Measurements from ENCODE around the gene PRKCI.
"Not testable (repeated sequence)": the region's sequence is repeated elsewhere in the genome, so short reads cannot be mapped to it uniquely, and the experiment has no call there.

The PRKCI gene

DNA sequence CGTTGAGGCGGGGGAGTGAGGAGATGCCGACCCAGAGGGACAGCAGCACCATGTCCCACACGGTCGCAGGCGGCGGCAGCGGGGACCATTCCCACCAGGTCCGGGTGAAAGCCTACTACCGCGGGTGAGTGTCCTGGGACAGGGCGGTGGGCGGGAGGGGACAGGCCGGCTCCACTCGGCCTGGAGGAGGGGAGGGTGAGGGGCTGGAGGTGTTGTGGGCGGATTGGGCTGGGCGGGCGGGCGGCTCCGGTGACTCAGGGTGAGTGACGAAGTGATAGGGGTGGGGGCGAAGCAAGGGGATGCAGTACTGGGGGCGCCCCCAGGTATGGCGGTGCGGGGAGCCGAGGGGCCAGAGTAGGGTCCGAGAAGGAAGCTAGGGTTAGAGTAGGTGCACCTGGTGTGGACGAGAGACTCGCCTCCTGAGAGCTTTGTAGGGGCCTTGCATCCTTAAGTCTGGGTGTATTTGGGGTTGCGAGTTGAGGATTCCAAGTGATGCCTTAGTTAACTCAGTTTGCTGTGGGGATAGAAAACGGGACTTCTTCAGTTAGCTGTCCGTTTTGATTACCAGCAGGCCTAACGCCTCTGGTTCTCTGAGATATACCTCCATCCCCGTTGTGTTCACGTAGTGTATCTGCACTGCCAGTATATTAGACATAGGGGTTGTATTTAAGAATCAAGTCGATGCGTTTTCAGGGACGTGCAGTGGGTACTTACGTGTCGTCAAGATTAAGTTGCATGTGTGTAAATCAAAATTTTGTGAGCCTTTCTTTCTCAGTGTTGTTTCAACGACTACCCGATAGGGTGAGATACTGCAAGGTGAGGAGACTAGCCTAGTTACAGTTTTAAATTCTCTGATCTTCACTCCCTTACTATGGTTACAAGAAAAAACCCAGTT is 670 bp downstream of the PRKCI start:
- DNase-seq (ENCODE audit: low read depth in 2 of 2), result peak; percentile 13 to 41

DNA sequence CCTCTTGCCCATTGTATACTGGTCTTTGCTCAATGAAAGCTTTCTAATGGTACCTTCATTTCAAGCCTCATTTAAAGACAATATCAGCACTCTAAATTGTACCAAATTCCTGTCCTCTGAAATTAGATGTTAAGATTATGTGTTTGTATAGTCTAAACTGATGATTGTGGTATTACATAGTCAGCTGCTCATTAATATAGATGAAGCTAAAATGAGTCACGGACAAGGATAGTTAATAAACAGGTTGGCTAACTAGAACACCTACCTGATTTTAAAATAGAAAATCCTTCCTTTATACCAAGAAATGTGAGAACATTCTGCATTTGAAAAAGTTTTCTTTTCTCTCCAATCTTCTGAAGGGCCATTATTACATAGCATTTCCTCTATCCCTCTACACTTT is 2.9 kb downstream of the PRKCI start:
- no peak for DNase-seq (ENCODE audit: low read depth in 2 of 2)

DNA sequence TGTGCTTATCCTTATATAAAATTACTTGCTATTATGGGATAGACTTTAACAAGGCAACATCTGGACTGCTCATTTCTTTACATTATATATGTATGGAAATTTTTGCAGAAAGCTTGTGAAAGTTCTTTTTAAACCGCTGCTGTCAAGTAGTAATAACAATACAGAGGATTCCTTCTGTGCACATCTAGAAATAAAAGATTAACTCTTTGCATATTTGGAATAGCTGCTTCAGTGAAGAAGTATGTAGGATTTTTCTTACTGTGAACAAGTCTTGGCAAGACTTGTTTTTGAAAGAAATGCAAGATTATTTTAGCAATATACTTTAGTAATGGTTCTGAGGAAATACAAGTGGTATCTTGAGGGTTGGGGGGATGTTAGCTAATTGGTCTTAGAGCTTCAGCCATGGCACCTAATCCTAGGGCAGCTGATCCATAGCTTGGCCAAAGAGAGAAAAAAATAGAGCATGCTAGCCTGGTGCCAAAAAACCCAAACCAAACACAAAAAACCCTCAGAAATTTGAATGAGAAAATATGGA is 4.3 kb downstream of the PRKCI start:
- DNase-seq (ENCODE audit: low read depth in 2 of 2), result no peak

DNA sequence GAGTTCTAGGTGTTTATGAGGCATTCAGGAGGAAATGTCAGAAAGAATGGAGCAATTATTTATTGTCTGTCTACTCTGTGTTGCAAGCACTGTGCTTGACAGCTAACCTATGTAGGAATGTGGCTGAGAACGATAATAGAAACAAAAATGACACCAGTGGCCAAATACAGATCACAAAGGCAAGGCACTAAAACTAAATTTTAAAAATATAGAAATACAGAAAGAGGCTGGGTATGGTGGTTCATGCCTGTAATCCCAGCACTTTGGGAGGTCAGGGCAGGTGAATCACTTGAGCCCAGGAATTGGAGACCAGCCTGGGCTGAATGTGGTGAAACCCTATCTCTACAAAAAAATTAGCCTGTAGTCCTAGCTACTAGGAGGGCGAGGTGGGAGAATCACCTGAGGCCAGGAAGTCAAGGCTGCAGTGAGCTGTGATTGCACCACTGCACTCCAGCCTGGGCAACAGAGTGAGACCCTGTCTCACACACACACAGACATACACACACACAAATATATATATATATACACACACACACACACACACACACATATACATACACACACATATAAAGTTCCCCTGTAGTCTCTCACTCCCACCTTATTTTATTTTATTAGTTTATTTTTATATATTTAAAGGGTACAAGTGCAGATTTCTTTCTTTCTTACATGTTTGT is 6.0 kb downstream of the PRKCI start:
- no peak for DNase-seq (ENCODE audit: low read depth in 2 of 2)

DNA sequence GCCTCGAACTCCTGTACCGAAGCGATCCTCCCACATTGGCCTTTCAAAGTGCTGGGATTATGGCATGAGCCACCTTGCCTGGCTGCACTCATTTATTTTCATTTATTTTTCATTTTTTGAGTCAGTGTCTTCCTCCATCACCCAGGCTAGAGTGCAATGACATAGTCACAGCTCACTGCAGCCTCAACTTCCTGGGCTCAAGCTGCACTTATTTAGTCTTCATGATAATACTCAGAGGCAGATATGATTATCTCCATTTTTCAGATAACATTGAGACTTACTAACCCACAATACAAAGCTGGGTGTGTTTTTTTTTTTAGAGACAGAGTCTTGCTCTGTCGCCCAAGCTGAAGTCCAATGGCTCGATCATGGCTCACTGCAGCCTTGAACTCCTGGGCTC is 10.0 kb downstream of the PRKCI start:
- no peak for DNase-seq (ENCODE audit: low read depth in 2 of 2)

DNA sequence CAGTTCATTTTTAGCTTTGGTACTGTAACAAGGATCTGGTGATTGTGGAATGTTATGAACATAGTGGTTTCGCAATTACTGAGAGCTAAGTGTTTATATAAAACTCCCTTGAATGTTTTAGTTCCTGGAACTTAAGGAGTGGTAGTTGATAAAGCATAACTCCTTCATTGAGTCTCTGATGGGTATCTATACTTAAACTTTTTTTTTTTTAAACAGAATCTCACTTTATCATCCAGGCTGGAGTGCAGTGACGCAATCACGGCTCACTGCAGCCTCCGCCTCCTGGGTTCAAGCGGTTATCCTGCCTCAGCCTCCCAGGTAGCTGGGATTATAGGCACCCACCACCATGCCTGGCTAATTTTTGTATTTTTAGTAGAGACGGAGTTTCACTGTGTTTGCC is 11.3 kb downstream of the PRKCI start:
- no peak for DNase-seq (ENCODE audit: low read depth in 2 of 2)

DNA sequence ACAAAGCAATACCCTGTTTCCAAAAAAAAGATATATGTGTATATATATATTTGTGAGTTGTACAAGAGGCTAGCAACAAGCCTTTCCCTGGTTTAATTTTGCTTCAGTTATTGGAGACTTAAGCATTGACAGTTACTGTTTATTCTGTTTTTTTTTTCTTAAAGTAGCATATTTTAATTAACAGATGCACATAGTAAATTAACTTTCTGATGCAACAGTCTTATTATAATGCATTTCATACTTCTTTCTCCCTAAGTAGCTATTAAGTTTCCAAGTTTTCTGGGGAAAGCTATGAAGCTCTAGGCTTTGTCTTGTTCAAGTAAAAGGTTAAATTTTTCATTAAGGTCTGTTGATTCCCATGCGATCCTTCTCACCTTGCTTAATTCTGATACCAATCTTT is 17.9 kb downstream of the PRKCI start:
- DNase-seq (ENCODE audit: low read depth in 2 of 2), result no peak

DNA sequence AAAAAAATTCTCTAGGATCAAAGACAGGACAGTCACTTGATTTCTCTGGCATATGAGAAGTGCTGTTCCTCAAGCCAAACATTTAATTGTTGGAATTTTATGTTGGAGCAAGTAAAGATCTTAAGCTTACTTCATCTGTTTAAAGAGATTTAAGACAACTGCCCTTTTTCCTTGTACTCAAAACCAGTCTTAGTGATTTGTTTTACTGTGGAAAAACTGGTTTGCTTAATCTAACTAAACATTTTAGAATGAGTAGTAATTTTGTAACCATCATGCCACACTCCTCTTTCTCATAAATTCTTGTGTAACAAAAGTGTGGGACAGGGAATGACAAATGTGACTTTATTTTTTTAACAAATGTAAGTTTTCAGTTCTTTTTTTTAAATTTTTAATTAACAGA is 18.4 kb downstream of the PRKCI start:
- DNase-seq (ENCODE audit: low read depth in 2 of 2), result no peak

DNA sequence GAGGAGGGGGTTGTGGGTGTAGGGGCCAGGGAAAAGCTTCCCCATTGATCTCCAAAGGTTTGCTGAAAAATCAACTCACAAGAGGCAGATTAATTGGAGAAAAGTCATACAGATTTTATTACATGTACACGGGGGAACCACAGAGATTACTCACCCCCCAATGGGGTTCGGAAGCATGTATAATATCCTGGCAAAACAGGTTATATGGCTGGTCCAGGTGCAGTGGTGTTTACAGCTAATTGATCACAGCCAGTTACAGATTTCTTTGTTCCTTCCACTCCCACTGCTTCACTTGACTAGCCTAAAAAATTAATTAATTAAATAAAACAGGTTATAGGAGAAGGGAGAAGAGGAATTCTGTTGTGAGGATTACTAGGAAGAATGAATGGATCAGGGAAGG is 22.4 kb downstream of the PRKCI start:
- DNase-seq (ENCODE audit: low read depth in 2 of 2), result no peak

DNA sequence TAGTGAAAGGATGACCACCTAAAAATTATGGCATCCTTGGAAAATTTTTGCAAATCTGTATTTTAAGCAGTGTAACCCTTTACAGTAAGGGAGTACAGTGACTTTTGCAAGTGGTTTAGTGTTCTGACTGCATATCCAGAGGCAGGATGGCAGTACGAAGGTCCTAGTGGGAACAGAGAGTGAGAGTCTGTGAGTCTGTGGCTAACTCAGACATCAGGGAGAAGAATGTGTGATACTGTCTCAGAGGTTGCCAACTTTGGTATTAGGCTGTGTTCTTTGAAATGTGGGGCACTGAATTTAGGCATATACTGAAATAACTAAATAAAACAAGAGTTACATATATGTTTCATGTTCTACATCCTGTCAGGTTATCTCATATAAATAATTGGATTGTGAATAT is 25.7 kb downstream of the PRKCI start:
- no peak for DNase-seq (ENCODE audit: low read depth in 2 of 2)

DNA sequence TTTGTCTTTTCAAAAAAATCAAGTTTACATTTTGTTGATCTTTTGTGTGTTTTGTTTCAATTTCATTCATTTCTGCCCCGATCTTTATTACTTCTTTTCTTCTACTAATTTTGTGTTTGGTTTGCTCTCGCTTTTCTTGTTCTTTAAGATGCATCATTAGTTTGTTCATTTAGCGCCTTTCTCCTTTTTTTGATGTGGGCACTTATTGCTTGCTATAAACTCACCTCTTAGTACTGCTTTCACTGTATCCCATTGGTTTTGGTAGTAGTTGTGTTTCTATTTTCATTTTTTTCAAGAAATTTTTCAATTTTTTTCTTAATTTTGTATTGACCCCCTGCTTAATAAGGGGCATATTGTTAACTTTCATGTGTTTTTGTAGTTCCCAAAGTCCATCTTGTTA is 34.4 kb downstream of the PRKCI start:
- no peak for DNase-seq (ENCODE audit: low read depth in 2 of 2)

DNA sequence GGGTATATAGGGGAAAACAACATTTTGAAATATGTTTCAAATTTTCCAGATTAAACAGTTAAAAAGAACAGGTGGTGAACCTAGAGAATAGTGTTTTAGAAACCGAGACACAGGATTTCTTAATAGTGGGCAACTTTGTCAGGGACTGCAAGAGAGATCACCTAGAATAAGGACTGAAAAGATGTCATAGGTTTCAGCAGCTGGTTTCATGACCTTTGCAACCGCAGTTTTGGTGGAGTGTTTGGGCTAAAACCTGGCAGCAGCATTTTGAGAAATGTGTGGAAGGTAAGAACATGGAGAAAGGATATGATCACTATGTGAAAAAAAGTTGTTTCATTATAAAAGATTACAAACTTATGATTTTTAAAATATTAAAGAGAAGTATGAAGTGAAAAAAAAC is 34.9 kb downstream of the PRKCI start:
- no peak for DNase-seq (ENCODE audit: low read depth in 2 of 2)

DNA sequence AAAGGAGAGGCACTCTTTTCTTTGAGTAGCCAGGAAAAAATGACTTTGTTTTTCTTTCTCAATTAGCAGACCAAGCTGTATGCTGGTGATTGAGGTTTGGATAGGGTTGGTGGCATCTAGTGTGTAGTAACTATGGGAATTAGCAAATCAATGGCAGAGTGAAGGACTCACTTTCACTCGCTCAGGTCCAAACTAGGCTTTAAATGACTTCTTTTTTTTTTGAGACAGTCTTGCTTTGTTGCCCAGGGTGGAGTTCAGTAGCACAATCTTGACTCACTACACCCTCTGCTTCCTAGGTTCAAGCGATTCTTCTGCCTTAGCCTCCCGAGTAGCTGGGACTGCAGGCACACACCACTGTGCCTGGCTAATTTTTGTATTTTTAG is 35.9 kb downstream of the PRKCI start:
- no peak for DNase-seq (ENCODE audit: low read depth in 2 of 2)

DNA sequence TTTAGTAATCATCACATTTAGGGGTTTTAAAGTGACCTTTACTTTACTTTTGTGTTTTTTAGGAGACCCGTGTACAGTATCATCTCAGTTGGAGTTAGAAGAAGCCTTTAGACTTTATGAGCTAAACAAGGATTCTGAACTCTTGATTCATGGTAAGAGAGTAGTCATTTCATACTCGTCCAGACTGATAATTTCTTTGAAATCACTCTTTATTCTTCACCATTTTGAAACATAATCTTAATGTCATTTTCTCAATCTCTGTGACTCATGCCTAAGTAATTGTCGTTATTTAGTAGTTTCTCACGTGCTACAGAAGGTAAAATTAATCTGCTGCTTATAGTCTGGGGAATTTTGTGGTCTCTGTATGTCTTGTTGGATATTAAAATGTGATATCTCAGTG is 37.7 kb downstream of the PRKCI start:
- no peak for DNase-seq (ENCODE audit: low read depth in 2 of 2)

DNA sequence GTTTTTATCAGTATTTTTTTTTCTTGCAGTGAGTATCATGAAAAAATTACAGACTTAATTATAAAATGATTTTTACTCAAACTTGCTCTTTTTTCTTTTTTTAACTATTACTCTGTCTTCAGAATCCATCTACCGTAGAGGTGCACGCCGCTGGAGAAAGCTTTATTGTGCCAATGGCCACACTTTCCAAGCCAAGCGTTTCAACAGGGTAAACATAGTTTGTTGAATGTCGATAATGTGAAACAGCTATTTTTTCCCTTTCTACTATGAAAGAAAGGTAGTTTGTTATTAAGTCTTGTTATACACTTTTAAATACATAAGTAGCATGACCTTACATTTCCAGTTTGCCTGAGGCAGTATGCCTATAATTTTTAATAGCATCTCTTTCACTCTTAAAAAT is 45.6 kb downstream of the PRKCI start:
- DNase-seq (ENCODE audit: low read depth in 2 of 2), result no peak

DNA sequence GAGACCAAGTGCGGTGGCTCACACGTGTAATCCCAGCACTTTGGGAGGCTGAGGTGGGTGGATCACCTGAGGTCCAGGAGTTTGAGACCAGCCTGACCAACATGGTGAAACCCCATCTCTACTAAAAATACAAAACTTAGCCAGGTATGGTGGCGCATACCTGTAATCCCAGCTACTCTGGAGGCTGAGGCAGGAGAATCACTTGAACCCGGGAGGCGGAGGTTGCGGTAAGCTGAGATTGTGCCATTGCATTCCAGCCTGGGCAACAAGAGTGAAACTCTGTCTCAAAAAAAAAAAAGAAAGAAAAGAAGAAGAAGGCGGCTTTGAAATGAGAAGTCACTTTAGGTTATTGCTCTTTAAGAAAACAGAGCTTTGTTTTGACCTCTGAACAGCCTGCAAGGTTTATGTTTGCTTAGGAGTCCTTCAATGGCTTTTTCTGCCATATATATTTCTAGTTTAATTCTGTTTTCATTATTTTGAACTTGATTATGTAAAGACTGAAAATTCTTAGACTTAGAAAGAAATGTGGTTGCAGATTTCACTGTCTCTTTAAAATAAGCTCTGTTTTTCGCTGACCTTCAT is 47.5 kb downstream of the PRKCI start:
- not testable (repeated sequence) for DNase-seq (ENCODE audit: low read depth in 2 of 2)

DNA sequence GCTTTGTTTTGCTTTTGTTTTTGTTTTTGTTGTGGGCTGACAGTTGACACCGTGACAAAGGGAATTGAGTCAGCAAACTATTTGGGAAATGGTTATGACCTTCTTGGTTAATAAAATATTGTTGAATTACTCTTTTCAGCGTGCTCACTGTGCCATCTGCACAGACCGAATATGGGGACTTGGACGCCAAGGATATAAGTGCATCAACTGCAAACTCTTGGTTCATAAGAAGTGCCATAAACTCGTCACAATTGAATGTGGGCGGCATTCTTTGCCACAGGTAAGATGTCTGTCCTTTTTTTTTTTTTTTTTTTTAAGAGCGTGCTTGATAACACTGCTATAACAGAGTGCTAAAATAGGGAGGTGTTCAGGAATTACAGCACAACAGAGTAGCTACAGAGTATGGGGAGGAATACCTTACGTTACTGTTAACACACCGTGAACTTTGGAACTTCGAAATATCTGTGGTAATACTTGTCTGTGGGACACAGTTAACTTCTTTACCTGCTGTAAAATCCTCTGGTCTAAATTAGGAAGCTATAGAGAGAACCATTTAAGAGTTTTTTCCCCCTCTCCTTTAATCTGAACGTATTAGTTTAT is 48.2 kb downstream of the PRKCI start:
- no peak for DNase-seq (ENCODE audit: low read depth in 2 of 2)

DNA sequence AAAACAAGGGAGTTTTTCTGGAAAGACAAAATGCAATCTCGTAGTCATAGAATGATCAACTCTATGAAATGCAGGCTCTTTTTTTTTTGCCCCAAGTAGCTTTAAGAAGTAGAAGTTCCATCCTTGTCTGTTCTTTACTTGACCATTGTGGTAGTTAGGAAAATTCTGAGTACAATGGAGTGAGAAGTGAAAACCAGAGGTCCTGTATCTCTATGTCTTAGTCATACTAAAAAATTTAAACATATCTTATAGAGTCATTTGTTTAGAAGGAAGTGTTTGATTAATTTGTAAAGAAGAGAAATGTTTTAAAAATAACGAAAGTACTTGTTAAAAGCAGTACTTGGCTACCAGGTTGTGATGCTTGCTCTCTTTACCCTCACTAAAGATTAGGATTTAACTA is 52.4 kb downstream of the PRKCI start:
- no peak for DNase-seq (ENCODE audit: low read depth in 2 of 2)

DNA sequence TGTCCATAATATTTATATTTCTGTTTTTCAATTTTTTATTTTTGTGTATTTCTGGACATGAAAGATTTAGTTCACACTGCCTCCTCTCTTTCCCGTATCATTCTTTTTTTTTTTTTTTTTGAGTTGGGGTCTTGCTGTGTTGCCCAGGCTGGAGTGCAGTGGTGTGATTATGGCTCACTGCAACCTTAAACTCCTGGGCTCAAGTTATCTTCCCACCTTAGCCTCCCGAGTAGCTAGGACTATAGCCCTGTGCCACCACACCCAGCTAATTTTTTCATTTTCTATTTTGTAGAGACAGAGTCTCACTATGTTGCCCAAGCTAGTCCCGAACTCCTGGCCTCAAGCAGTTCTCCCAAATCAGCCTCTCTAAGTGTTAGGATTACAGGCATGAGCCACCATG is 53.6 kb downstream of the PRKCI start:
- DNase-seq (ENCODE audit: low read depth in 2 of 2), result no peak

DNA sequence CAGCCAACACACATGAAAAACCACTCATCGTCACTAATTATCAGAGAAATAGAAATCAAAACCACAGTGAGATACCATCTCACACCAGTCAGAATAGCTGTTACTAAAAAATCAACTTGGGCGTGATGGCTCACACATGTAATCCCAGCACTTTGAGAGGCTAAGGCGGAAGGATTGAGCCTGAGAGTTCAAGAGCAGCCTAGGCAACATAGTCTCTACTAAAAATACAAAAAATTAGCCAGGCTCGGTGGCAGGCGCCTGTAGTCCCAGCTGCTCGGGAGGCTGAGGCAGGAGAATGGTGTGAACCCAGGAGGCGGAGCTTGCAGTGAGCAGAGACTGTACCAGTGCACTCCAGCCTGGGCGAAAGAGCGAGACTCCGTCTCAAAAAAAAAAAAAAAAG is 55.1 kb downstream of the PRKCI start:
- DNase-seq (ENCODE audit: low read depth in 2 of 2), result not testable (repeated sequence)

DNA sequence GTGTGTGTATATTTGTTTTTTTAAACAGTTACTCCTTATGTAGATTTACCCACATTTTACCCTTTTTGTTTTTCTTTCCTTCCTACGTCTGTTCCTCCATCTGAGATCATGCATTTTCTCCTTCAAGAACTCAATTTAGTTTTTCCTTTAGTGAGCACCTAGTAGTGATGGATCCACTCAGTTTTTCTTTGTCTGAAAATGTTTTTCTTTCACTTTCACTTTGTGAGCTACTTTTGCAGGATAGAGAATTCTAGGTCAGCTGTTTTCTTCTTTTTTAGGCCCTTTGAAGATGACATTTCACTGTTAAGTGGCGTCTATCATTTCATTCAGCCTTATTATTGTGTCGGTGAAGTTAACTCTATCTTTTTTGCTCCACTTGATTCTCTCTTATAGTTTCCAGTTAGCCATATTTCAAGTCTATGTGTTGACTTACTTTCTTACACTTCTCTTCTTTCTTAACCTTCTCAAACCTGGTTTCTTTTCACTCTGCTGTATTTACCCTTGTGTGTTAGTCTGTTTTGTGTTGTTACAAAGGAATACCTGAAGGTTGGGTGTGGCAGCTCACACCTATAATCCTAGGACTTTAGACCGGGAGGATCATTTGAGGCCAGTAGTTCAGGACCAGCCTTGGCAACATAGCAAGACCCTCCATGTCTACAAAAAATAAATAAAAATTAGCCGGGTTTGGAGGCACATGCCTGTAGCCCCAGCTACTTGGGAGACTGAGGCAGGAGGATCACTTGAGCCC is 55.8 kb downstream of the PRKCI start:
- no peak for DNase-seq (ENCODE audit: low read depth in 2 of 2)

DNA sequence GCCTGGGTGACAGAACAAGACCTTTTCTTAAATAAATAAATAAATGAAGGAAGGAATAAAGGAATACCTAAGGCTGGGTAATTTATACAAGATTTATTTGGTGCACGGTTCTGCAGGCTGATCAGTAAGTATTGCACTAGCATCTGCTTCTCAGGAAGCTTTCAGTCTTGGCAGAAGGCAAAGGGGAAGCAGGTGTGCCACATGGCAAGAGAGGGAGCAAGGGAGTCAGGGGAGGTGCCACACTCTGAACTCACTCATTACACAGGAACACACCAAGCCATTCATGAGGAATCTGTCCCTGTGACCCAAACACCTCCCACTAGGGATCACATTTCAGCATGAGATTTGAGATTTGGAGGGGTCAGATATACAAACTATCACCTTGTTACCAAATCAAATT is 56.4 kb downstream of the PRKCI start:
- no peak for DNase-seq (ENCODE audit: low read depth in 2 of 2)
